ELR (cell line): ENCODE measurements around the gene TAS2R19.

Experiments used
- DNase-seq: peaks from one replicate; pipeline ENCODE4 v3.0.0-alpha.2; 2015; ENCODE audit warnings: low read depth

Gene TAS2R19

DNA sequence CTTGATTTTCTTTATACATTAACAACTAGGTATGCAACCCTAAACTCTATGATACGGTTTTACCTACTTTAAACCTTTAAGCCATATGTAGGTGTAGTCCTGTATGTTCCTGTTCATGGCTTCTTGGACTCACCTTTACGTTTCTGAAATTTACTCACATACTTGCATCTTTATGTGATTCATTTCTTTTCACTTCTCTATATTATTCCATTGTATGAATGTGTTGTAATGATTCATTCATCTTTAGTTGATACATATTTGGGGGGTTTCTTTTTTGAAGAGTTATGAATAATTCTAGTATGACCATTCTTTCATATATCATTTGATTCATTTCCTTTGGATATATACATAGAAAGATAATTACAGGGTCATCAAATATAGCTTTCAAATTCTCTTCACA is 33.3 kb downstream of the TAS2R19 start:
- no peak for DNase-seq

DNA sequence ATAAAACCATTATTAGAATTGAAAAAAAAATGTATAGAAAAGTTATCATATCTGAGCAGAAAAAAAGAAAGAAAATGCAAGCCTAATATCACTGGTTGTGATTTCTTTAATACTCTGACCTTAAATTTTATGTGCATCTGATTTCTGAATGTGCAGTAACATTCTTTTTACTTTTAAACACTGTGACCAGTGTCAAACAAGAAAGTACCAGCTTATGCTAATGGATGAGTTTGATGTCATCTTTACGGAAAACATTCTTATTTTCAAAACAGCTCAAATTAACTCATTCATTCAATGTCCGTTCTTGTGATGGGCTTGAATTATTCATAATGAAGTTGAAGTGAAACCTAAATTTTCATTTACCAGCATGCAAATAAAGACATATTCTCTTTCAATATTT is 35.6 kb downstream of the TAS2R19 start, which contains the start of gene TAS2R50:
Gene TAS2R50 (minus strand): TSS at position 101 of the 400 bp plus-strand sequence. CDS start 52 bp downstream, at position 49.
- no peak for DNase-seq

DNA sequence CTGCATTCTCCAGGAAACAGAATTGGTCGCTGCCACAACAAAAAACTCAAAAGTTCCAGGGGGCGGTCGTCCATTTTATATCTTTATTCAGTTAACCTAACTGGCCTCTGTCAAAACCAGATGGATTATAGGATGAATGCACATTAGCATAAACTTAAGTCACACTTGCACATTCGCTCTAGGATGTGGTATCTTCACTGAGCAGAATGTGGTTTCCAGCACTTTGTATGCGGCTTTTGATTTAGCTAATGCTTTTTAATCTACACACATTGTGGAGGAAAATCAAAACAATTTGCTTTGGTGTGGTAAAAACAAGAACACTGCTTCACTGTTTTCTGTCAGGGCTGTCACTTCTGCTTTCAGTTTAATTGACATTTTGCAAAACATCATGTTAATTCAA is 40.2 kb downstream of the TAS2R19 start:
- DNase-seq, result no peak

DNA sequence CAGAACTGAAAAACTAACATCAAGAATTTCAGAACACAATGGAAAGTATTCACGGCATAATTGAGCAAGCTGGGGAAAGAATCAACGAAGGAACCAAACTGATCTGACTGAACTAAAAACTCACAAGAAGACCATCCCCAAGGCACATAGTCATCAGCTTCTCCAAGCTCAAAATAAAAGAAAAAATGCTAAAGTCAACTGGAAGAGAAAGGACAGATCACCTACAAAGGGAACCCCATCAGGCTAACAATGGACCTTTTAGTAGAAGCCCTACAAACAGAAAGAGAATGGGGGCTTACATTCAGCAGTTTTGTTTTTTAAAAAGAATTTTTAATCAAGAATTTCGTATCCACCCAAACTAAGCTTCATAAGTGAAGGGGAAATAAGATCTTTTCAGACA is 47.5 kb downstream of the TAS2R19 start:
- DNase-seq, result no peak
